ENCODE results near the gene SPSB3.

GRCh38 chr16:1766231-1766630 is 16.1 kb downstream of the SPSB3 start:
- TF ChIP-seq CTCF (IDR thresholded peaks at IDR 0.05; ENCODE audit: low read depth, low read length, poor library complexity, severe bottlenecking) = no peak
- TF ChIP-seq EZH2phosphoT487 (IDR thresholded peaks at IDR 0.05; ENCODE audit: borderline replicate concordance, low read length) = no peak

All from DOHH2 (cell line).